HepG2 (cell line): ENCODE data around the gene NID1. TPM values are rescaled to one million over a fixed set of nuclear protein-coding genes. Genes with fewer than 3 reads are reported as not detected.

Source experiments
- ATAC-seq: fragments of 200-7000 bp; cut with Tn5 transposase; 3 replicates; pipeline ENCODE4 v1.9.1; 2020; ENCODE audit warnings: mild to moderate bottlenecking, moderate library complexity
- BruUV-seq: library from RNA; stranded (reverse); fragments of 400-500 nt; replicated peaks from 2 replicates; lab custom pipeline; 2021; lab: Mats Ljungman, UMichigan
- CTCF ChIA-PET: fragments of 300-600 bp; formaldehyde crosslinking; extraction: SDS; loops from one replicate; lab custom pipeline; 2021; ENCODE audit warnings: low total read pairs, inconsistent platforms, low intra/inter-chr PET ratio; lab: Yijun Ruan, JAX
- POLR2A ChIA-PET: fragments of 350-600 bp; sonication (Branson Sonifier 250); formaldehyde crosslinking; loops from one replicate; lab custom pipeline; 2020; ENCODE audit warnings: antibody characterized with exemption, inconsistent platforms; lab: Yijun Ruan, JAX
- DNase-seq: peaks from one replicate; pipeline ENCODE4 v3.0.0-alpha.2; 2015; ENCODE audit warnings: low spot score
- FAIRE-seq: peaks from 3 replicates; lab custom pipeline; 2011; peaks lifted over from hg19 to GRCh38; lab: Jason Lieb, UNC
- H2AFZ ChIP-seq: one replicate; pipeline ENCODE4 v1.6.1; 2011; ENCODE audit warnings: low read length, inconsistent platforms
- H3K27ac ChIP-seq: fragments of 300-600 bp; 3 replicates; pipeline ENCODE4 v1.8.0; 2011; ENCODE audit warnings: mixed run types, mild to moderate bottlenecking, mixed read lengths, low read length, inconsistent platforms; ENCODE audit not compliant: insufficient read depth; ENCODE audit errors: extremely low read length
- H3K27me3 ChIP-seq, 2 experiments: fragments of 200-600 bp in 1 of 2; 2 replicates in 1 of 2; 3 replicates in 1 of 2; pipeline versions ENCODE4 v1.6.0 to v1.8.0; 2011; ENCODE audit warnings: low read length in 2 of 2, mild to moderate bottlenecking in 2 of 2, moderate library complexity in 2 of 2, inconsistent platforms in 1 of 2; ENCODE audit not compliant: insufficient read depth in 2 of 2, control insufficient read depth in 1 of 2
- H3K36me3 ChIP-seq, 2 experiments: fragments of 200-600 bp in 1 of 2; replicated peaks in 1 of 2; 2 replicates in 1 of 2; 3 replicates in 1 of 2; pipeline versions ENCODE4 v1.5.1 to v1.8.0; 2011; ENCODE audit warnings: low read length in 2 of 2, inconsistent platforms in 1 of 2; ENCODE audit not compliant: insufficient read depth in 2 of 2, control insufficient read depth in 1 of 2
- H3K4me1 ChIP-seq: 2 replicates; pipeline ENCODE4 v1.5.1; 2012; ENCODE audit warnings: low read length, inconsistent platforms; ENCODE audit not compliant: insufficient read depth
- H3K4me2 ChIP-seq: 2 replicates; pipeline ENCODE4 v1.6.0; 2011; ENCODE audit warnings: low read depth, low read length, inconsistent platforms
- H3K4me3 ChIP-seq, 3 experiments: fragments of 200-600 bp in 1 of 3; sonication (generic), shearing (Covaris generic) in 1 of 3; replicated peaks in 1 of 3; 2 replicates each; pipeline ENCODE4 v1.5.1; 2011 to 2016; ENCODE audit warnings: low read length in 3 of 3, inconsistent platforms in 2 of 3, low read depth in 2 of 3, mild to moderate bottlenecking in 2 of 3, control low read depth in 1 of 3, mixed read lengths in 1 of 3; ENCODE audit not compliant: insufficient read depth in 1 of 3
- H3K79me2 ChIP-seq: one replicate; pipeline ENCODE4 v1.6.1; 2011; ENCODE audit warnings: low read length, inconsistent platforms; ENCODE audit not compliant: insufficient read depth
- H3K9ac ChIP-seq: 2 replicates; pipeline ENCODE4 v1.6.0; 2011; ENCODE audit warnings: mild to moderate bottlenecking, low read depth, low read length, inconsistent platforms; ENCODE audit not compliant: insufficient read depth
- H3K9me3 ChIP-seq: 2 replicates; pipeline ENCODE4 v1.5.1; 2012; ENCODE audit warnings: mild to moderate bottlenecking, low read length
- H4K20me1 ChIP-seq: 2 replicates; pipeline ENCODE4 v1.6.0; 2011; ENCODE audit warnings: inconsistent platforms, mild to moderate bottlenecking, low read length, moderate library complexity; ENCODE audit not compliant: insufficient read depth
- ARID5B ChIP-seq: IDR thresholded peaks from 2 replicates; pipeline ENCODE4 v1.4.0; 2020; ENCODE audit warnings: mild to moderate bottlenecking, missing genetic modification reagents
- ATF4 ChIP-seq, 2 experiments: fragments of 450-650 bp in 1 of 2; sonication (generic) in 1 of 2; formaldehyde crosslinking; IDR thresholded peaks; 2 replicates each; pipeline versions ENCODE4 v1.5.0 to v1.8.0; 2020 to 2022; ENCODE audit warnings: mild to moderate bottlenecking in 1 of 2, missing genetic modification reagents in 1 of 2
- CEBPB ChIP-seq: IDR thresholded peaks from 2 replicates; pipeline ENCODE4 v1.6.1; 2011; ENCODE audit warnings: low read depth, low read length, improper control_type of control experiment, borderline replicate concordance
- HNF4A ChIP-seq: sonication (generic); formaldehyde crosslinking; IDR thresholded peaks from 2 replicates; pipeline ENCODE4 v1.4.0; 2020; ENCODE audit warnings: missing genetic modification reagents
- MAFK ChIP-seq, 2 experiments: IDR thresholded peaks in 1 of 2; conservative IDR thresholded peaks in 1 of 2; 2 replicates each; pipeline ENCODE4 v1.6.1; 2011; ENCODE audit warnings: improper control_type of control experiment in 2 of 2, low read length in 2 of 2
- SAP130 ChIP-seq: IDR thresholded peaks from 2 replicates; pipeline ENCODE4 v1.6.1; 2016; ENCODE audit warnings: low read depth
- ZFP1 ChIP-seq: IDR thresholded peaks from 2 replicates; pipeline ENCODE4 v1.6.1; 2016
- WGBS: methylation state at CpG from one replicate; pipeline ENCODE4 v1.1.6; 2017; ENCODE audit warnings: low lambda C conversion rate; 5-methylcytosine and 5-hydroxymethylcytosine counted together
- in situ Hi-C: cut with HindIII; loops from 2 replicates; pipeline ENCODE4 v1.10.0; 2017; ENCODE audit warnings: low pct_unique_long_range_greater_than_20kb; ENCODE audit not compliant: extremely low pct_ligation_motif_present
- intact Hi-C: fragments of 100-400 bp; cut with micrococcal nuclease; formaldehyde crosslinking; loops from one replicate; pipeline ENCODE4 v1.10.0; 2022; ENCODE audit not compliant: unreplicated experiment
- polyA plus RNA-seq, 8 experiments: library from polyadenylated mRNA; depleted of rRNA in 3 of 8; stranded (reverse) in 7 of 8; unstranded in 1 of 8; fragments of >200 nt; fragmentation: Illumina TruSeq in 4 of 8; extraction: Trizol in 4 of 8; gene quantifications; 2 replicates each; pipeline versions ENCODE4 v1.2.1 to v1.2.3, GENCODE V29; 2011 to 2016; ENCODE audit warnings: low read depth in 4 of 8, missing spikeins in 1 of 8, mixed read lengths in 1 of 8; ENCODE audit not compliant: insufficient read depth in 1 of 8
- total RNA-seq, 5 experiments: library from RNA; depleted of rRNA; stranded (reverse); fragments of >200 nt; fragmentation: Illumina TruSeq; extraction: Trizol; gene quantifications; 2 replicates each; pipeline ENCODE4 v1.2.3, GENCODE V29; 2016; ENCODE audit warnings: low read depth in 1 of 5

Gene NID1
- total and polyA plus RNA-seq, 2 of the 13 experiments (the other 11 are each of a cell fraction or from before 2014, with no cell fraction given), result 50.2 to 56.1 TPM

- TF ChIP-seq ARID5B (CRISPR knock-in tag) (peak; percentile 31; the same call in 1 of the 2 replicates), MAFK (conservative IDR thresholded peaks at IDR 0.05 in 1 of 2, IDR thresholded peaks at IDR 0.05 in 1 of 2; ENCODE audit: low read length in 2 of 2) (peak in 1 of 2 experiments; percentile 33; a peak in 1 of 4 replicates)
- TF ChIP-seq, all 625 proteins: peak for 52; not testable (repeated sequence) for 573
These were observed 32.0 kb upstream of the NID1 start (continued) for GRCh38 chr1:236096660-236097482.

- no peaks in the 10 kb centered on the region for H3K27me3 ChIP-seq
- ATAC-seq (no peak), FAIRE-seq (no peak)
- no peak overlapping the region for H3K27ac ChIP-seq
- H3K36me3 ChIP-seq, result no peaks in the 10 kb centered on the region
- H3K9ac ChIP-seq, result no peak overlapping the region
- CTCF ChIA-PET, result no interaction called here
- peaks cover 30% of the 10 kb centered on the region for H3K4me1 ChIP-seq
- in situ Hi-C loops, result no loop called here
- intact Hi-C loops, result no loop called here
- no peaks in the 10 kb centered on the region for H3K79me2 ChIP-seq
- H4K20me1 ChIP-seq, result no peaks in the 10 kb centered on the region
- POLR2A ChIA-PET, result no interaction called here
- TF ChIP-seq SAP130 (CRISPR knock-in tag) (no peak), ZFP1 (CRISPR knock-in tag) (no peak), ATF4 (CRISPR knock-in tag; IDR thresholded peaks at IDR 0.05) (0 out of 4 replicates have a peak, but pooled peaks of 1 of the 2 experiments have one; percentile 45), CEBPB (peak; percentile 54; the same call in 1 of the 2 replicates), HNF4A (CRISPR knock-in tag) (no peak)
- TF ChIP-seq, all 625 proteins: peak for 2
- no peak overlapping the region for H2AFZ ChIP-seq
- H3K4me3 ChIP-seq, result no peak overlapping the region
- no TSS peak for BruUV-seq
- DNase-seq, result no peak
- 55% methylated on average over 3 of the region's 3 CpGs for WGBS
- H3K9me3 ChIP-seq, result peaks cover 10% of the 10 kb centered on the region; the same call in 1 of the 2 replicates
- no peak overlapping the region for H3K4me2 ChIP-seq
These were observed 31.0 kb upstream of the NID1 start for GRCh38 chr1:236095705-236096520.
